ENCODE results near the gene ZNF268.

Gene ZNF268

GRCh38 chr12:133236144-133236543, 54.8 kb downstream of the ZNF268 start:
- no peak overlapping the region for H3K27ac ChIP-seq (ENCODE audit: extremely low read depth, low read depth, low read length)
- H3K4me1 ChIP-seq (ENCODE audit: control insufficient read depth, insufficient read depth, low read length), result no peaks in the 10 kb centered on the region
- H3K4me3 ChIP-seq (ENCODE audit: low read depth, low read length), result no peak overlapping the region
- no peaks in the 10 kb centered on the region; the same call in 1 of the 2 replicates for H3K9me3 ChIP-seq (ENCODE audit: control insufficient read depth, insufficient read depth, low read depth, low read length)
- TF ChIP-seq YY2 (tag by site-specific recombination; IDR thresholded peaks at IDR 0.05), result no peak
- TF ChIP-seq ZNF529 (tag by site-specific recombination; IDR thresholded peaks at IDR 0.05; ENCODE audit: insufficient replicate concordance), result no peak
- TF ChIP-seq ZNF792 (tag by site-specific recombination; IDR thresholded peaks at IDR 0.05), result no peak
- TF ChIP-seq ZNF677 (tag by site-specific recombination; IDR thresholded peaks at IDR 0.05), result no peak
- TF ChIP-seq ZNF266 (tag by site-specific recombination; IDR thresholded peaks at IDR 0.05; ENCODE audit: low read depth), result no peak
- no peak for TF ChIP-seq ZEB2 (tag by site-specific recombination; IDR thresholded peaks at IDR 0.05)
- no peak for TF ChIP-seq SETDB1 (IDR thresholded peaks at IDR 0.05; ENCODE audit: insufficient read length, low read length)
- TF ChIP-seq ZNF37A (tag by site-specific recombination; IDR thresholded peaks at IDR 0.05), result no peak
- no peak for TF ChIP-seq ZNF292 (tag by site-specific recombination; IDR thresholded peaks at IDR 0.05; ENCODE audit: borderline replicate concordance, low read depth)
- TF ChIP-seq ZNF510 (tag by site-specific recombination; IDR thresholded peaks at IDR 0.05; ENCODE audit: insufficient replicate concordance), result no peak
- no peak for TF ChIP-seq SP3 (tag by site-specific recombination; IDR thresholded peaks at IDR 0.05)
- no peak for TF ChIP-seq ZNF146 (tag by site-specific recombination; IDR thresholded peaks at IDR 0.05)
- TF ChIP-seq ZNF214 (tag by site-specific recombination; IDR thresholded peaks at IDR 0.05; ENCODE audit: borderline replicate concordance), result no peak
- TF ChIP-seq ZIC2 (tag by site-specific recombination; IDR thresholded peaks at IDR 0.05), result no peak
- TF ChIP-seq ZNF624 (tag by site-specific recombination; IDR thresholded peaks at IDR 0.05), result no peak
- TF ChIP-seq ZNF211 (tag by site-specific recombination; IDR thresholded peaks at IDR 0.05; ENCODE audit: low read depth), result no peak
- no peak for TF ChIP-seq ZNF157 (tag by site-specific recombination; IDR thresholded peaks at IDR 0.05)
- no peak for TF ChIP-seq ZBTB44 (tag by site-specific recombination; IDR thresholded peaks at IDR 0.05)
- TF ChIP-seq ZNF18 (tag by site-specific recombination; IDR thresholded peaks at IDR 0.05), result no peak
- TF ChIP-seq KLF7 (tag by site-specific recombination; IDR thresholded peaks at IDR 0.05; ENCODE audit: borderline replicate concordance), result no peak
- H3K36me3 ChIP-seq (ENCODE audit: control insufficient read depth in 2 of 2, insufficient read depth in 1 of 2, low read length in 2 of 2), result no peaks in the 10 kb centered on the region
- ChIA-PET CTCF (no interaction called here), POLR2A (no interaction called here)

GRCh38 chr12:133236556-133236955, 55.3 kb downstream of the ZNF268 start:
- Histone ChIP-seq H3K4me1 (ENCODE audit: control insufficient read depth, insufficient read depth, low read length) (no peaks in the 10 kb centered on the region), H3K36me3 (ENCODE audit: control insufficient read depth in 2 of 2, insufficient read depth in 1 of 2, low read length in 2 of 2) (no peaks in the 10 kb centered on the region), H3K27ac (ENCODE audit: extremely low read depth, low read depth, low read length) (no peak overlapping the region), H3K4me3 (ENCODE audit: low read depth, low read length) (no peak overlapping the region), H3K9me3 (ENCODE audit: control insufficient read depth, insufficient read depth, low read depth, low read length) (no peaks in the 10 kb centered on the region; the same call in 1 of the 2 replicates)
- CTCF ChIA-PET, result no interaction called here
- POLR2A ChIA-PET, result no interaction called here
- TF ChIP-seq ZNF24 (tag by site-specific recombination; IDR thresholded peaks at IDR 0.05) (no peak), ZFHX2 (tag by site-specific recombination; conservative IDR thresholded peaks at IDR 0.05) (no peak), ZNF155 (tag by site-specific recombination; IDR thresholded peaks at IDR 0.05) (no peak), ZNF280D (tag by site-specific recombination; IDR thresholded peaks at IDR 0.05) (no peak), ZNF777 (tag by site-specific recombination; IDR thresholded peaks at IDR 0.05; ENCODE audit: borderline replicate concordance) (no peak), HOXC10 (CRISPR knock-in tag; IDR thresholded peaks at IDR 0.05) (no peak), ZBTB10 (tag by site-specific recombination; IDR thresholded peaks at IDR 0.05) (no peak), ZNF23 (tag by site-specific recombination; IDR thresholded peaks at IDR 0.05; ENCODE audit: borderline replicate concordance) (no peak)

Measured in HEK293 (cell line).